Lung microvascular endothelial cell (primary cell): ENCODE data around the gene HYAL1. TPM values are rescaled to one million over a fixed set of nuclear protein-coding genes. Genes with fewer than 3 reads are reported as not detected.
"Not testable (repeated sequence)": the region's sequence is repeated elsewhere in the genome, so short reads cannot be mapped to it uniquely, and the experiment has no call there.

Experiments used
- DNase-seq, 2 donors: peaks; one replicate each; pipeline versions ENCODE4 v3.0.0 to v3.0.0-alpha.2; 2010; ENCODE audit warnings: low read depth in 2 of 2
- total RNA-seq: library from RNA; depleted of rRNA; stranded (reverse); fragments of >200 nt; gene quantifications from 2 replicates; pipeline ENCODE4 v1.2.1, GENCODE V29; 2014

The HYAL1 gene
- total RNA-seq, 1 donor from 2014 or later: 5.8 TPM

DNA sequence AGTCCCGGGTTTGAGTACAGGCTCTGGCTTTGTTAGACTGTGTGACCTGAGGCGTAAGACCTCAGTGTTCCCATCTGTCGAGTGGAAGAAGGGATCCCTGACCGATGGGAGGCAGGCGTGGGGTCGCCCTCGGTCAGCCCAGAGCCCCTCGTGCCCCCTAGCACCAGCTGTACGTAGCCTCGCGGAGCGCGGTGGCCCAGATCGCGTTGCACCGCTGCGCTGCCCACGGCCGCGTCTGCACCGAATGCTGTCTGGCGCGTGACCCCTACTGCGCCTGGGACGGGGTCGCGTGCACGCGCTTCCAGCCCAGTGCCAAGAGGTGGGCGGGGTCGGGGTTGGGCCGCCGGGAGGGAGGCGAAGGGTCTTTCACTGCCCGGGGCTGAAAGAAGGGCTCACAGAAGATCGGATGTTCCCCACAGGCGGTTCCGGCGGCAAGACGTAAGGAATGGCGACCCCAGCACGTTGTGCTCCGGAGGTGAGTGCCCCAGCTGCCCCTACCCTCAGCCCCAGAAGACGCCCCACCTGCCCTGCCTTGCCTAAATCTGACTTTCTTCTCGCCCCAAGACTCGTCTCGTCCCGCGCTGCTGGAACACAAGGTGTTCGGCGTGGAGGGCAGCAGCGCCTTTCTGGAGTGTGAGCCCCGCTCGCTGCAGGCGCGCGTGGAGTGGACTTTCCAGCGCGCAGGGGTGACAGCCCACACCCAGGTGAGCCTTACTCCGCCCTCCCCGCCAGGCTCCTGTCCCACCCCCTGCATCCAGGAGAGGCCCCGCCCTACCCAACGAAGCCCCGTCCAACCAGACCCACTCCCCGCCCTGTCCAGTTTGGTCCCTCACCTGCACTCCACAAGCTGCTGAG lies 28.0 kb downstream of the HYAL1 start:
- peak in 1 of 2 donors; percentile 32 for DNase-seq

DNA sequence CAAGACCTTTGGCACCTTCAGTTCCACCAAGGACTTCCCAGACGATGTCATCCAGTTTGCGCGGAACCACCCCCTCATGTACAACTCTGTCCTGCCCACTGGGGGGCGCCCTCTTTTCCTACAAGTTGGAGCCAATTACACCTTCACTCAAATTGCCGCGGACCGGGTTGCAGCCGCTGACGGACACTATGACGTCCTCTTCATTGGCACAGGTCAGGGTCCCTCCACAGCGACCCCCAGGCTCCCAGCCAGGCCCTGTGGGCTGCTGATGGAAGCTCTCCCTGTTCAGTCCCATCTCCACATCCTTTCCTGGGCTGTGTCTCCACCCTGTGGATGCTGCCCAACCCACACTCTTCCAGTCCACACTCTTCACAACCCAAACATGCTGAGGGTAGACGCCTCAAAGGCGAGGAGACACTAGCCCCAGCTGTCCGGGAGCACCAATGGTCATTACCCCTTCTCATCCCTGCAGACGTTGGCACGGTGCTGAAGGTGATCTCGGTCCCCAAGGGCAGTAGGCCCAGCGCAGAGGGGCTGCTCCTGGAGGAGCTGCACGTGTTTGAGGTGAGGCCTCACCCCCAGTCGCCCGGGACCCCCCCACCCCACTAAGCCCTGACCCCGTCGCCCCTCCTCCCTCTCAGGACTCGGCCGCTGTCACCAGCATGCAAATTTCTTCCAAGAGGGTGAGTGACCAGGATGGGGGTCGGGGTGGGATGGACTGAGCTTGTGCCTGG lies 28.8 kb downstream of the HYAL1 start:
- peak; percentile 77 to 83 for DNase-seq

DNA sequence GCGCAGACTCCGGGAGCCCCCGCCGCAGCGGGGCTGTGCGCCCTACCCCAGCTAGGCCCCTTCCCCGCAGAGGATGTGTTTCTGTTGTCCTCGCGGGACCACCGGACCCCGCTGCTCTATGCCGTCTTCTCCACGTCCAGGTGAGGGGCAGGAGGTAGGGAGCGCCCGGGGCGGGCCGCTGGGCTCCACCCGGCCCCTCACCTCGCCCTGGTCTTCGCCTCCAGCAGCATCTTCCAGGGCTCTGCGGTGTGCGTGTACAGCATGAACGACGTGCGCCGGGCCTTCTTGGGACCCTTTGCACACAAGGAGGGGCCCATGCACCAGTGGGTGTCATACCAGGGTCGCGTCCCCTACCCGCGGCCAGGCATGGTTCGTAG lies 29.7 kb downstream of the HYAL1 start:
- no peak for DNase-seq

DNA sequence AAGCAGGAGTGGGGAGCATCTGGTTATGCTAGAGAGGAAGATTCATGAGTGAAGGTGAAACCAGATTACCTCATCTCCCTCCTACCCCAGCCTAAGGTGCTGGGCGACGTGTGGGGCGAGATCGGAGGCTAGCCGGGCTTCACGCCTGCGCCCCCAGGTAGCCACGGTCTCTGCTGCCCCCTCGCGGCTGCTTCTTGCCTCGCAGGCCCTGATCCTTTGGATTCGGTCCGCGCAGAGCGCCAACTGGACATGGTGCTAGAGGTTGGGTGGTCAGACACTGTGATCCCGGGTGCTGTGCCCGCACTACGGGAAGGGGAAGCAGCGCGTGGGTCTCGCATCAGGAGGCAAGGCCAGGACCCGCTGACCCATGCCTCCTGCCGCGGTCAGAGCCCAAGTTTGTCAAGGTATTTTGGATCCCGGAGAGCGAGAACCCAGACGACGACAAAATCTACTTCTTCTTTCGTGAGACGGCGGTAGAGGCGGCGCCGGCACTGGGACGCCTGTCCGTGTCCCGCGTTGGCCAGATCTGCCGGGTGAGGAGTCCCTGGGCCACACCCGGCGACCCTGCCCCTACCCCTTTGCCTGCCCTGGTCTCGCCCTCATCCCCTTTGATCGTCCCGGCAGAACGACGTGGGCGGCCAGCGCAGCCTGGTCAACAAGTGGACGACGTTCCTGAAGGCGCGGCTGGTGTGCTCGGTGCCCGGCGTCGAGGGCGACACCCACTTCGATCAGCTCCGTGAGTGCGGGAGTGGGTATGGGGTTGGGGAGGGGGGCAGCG lies 30.3 kb downstream of the HYAL1 start:
- peak; percentile 74 to 83 for DNase-seq

DNA sequence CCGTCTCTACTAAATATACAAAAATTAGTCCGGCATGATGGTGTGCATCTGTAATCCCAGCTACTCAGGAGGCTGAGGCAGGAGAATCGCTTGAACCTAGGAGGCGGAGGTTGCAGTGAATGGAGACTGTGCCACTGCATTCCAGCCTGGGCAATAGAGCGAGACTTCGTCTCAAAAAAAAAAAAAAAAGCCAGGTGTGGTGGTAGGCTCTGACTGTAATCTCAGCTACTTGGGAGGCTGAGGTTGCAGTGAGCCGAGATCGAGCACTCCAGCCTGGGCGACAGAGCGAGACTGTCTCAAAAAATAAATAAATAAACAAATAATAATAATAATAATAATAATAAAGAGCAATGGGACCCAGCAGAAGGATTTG lies 30.9 kb downstream of the HYAL1 start:
- DNase-seq: not testable (repeated sequence)

DNA sequence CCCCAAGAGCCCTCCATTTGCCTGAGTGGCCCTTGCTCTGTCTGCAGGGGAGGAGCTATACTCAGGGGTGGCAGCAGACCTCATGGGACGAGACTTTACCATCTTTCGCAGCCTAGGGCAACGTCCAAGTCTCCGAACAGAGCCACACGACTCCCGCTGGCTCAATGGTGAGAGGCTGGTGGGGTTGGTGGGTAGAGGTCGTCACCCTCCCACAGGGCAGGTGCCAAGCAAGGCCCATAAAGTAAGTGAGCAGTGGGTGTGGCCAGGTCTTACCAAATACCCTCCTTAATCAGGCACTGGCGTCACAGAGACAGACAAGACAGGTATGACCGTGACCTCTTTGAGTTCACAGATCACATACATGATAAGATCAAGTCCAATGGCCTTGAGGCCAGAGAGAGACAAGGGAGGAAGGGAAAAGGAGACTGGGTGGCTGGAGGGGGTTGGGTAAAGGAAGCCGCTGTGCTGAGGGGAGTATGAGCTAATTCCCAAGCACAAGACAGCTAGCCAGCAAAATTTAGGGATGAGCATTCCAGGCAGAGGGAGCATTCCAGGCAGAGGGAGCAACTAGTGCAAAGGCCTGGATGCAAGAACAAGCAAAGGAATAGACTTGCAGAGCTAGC lies 31.9 kb downstream of the HYAL1 start:
- no peak for DNase-seq

DNA sequence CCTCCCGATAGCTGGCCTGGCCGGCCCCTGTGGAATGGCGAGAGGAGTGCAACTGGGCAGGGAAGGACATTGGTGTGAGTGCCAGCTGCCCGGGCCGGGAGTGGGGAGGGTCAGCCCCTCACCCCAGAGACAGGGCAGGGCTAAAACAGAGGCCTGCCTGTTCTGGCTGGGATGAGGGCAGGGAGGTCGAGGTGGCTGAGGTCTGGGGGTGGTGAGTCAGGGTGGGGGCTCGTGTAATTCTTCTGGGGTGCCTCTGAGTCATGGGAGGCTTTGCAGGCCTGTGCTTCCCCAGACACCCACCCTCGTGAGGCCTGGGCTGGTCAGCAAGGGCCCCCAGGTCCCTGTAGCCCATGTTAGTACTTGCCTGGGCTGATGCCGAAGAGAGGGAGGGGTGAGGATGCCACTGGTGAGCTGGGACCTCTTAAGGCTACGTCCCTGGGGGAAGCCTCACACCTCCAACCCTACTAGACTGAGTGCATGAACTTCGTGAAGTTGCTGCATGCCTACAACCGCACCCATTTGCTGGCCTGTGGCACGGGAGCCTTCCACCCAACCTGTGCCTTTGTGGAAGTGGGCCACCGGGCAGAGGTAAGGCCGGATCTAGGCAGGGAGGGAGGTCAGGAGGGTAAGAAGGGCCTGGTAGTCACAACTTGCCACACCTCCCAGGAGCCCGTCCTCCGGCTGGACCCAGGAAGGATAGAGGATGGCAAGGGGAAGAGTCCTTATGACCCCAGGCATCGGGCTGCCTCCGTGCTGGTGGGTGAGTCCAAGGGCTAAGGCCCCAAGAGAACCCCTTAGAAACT lies 32.8 kb downstream of the HYAL1 start:
- no peak for DNase-seq

DNA sequence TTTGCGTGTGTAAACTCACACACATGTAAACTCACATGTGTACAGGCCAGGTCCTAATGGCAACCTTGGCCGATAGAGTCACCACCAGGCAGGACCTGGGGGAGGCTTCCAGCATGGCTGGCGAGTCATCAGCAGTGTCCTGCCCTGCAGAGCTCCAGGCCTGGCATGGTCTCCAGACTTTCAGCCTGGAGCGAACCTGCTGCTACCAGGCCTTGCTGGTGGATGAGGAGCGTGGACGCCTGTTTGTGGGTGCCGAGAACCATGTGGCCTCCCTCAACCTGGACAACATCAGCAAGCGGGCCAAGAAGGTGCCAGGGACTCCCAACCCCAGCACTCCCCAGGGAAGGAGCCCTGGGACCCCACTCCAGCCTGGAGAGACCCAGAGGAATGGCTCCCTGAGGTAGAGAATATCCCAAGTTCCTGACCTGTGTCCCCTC lies 33.4 kb downstream of the HYAL1 start:
- no peak for DNase-seq

DNA sequence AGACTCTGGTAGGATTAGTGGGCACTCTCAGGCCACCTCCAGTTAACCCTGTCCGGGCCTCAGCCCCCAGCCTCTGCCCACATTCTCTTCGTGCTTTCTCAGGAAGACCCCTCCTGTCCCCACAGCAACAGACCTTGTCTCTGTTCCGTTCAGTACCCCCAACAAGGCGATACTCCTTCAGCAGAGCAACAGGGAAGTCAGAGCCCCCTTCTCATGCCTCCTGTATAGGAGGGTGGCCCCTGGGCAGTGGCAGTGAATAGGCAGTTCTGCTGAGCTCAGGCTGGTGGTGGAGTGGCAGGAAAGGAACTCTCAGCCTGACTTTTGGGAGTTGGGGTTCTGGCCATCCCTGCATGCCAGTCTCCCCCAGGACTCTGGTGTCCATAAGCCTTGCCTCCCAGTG lies 33.9 kb downstream of the HYAL1 start:
- DNase-seq: no peak

DNA sequence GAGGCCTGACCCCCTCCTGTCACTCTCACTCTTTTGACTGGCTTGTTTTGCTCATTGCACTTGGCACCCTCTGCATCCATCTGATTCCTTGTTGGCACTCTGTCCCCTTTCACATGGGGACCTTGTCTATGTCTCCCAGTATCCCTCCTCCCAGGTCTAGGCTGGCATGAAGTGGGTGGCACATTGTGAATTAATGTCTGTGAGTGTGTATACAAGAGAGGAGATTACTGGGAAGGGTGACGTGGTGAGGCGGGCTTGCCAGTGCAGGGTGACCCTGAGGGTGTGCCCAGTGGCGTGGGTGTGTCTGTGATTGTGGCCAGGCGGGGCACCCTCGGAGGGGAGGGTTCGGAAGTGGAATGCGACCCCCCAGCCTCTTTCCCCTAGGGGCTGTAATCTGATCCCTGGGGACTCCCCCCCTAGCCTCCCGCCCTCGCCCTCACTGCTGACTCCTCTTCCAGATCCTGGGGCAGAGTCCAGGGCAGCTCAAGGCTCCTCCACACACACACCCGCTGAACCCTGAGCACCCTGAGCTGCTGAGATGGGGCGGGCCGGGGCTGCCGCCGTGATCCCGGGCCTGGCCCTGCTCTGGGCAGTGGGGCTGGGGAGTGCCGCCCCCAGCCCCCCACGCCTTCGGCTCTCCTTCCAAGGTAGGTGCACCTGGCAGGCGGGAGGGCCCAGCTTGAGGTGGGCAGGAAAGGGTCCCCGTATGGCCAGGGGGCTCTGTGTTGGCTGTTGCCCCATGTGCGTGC lies 34.5 kb downstream of the HYAL1 start, which contains the start of gene SEMA3B:
Gene SEMA3B (plus strand): TSS at position 445 of the 749 bp plus-strand sequence. CDS start 94 bp downstream, at position 539.
- DNase-seq: no peak

DNA sequence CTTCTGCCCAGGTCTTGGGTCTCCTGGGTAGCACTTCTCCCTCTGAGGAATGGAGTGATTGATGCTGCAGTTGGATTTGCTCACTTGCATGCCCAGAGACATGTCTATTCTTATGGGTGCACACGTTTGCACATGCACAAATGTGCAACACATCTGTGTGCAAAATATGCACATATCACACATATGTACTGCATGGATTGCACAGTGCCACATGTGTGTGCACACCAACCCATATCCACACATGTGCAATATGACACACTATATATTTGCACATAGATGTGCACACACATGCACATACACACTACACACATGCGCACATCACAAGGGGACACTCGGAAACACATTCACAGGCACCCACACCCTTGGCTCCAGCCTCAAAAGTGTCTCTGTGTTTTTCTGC lies 35.1 kb downstream of the HYAL1 start:
- DNase-seq: no peak

DNA sequence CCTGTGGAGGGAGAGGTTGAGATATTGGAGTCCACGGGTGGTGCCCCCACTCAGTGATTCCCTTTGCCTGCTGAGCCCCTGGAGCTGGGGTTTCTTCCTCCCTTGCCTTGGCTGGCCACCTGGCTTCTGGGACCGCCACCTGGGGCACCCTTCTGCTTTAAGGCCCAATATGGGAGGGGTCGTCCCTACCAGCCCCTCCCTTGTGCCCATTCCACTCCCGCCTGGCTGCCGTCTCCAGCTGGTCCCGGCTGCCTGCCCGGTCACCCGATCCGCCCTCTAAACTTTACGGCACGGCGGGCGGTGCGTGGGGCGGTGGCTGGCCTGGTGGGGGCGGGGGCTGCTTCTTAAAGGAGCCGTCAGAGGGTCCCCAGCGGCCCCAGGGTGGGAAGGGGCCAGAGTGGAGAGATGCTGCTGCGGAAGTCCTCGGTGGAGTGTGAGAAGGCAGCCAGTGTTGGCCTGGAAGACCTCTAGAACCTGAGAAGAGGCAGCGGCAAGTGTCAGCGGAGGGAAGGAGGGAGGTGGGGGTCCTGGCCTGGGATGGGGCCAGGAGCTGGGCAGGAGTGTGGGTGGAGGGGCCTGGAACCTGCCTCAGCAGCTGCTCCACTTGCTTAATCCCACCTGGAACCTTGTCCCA lies 36.0 kb downstream of the HYAL1 start:
- DNase-seq: no peak

DNA sequence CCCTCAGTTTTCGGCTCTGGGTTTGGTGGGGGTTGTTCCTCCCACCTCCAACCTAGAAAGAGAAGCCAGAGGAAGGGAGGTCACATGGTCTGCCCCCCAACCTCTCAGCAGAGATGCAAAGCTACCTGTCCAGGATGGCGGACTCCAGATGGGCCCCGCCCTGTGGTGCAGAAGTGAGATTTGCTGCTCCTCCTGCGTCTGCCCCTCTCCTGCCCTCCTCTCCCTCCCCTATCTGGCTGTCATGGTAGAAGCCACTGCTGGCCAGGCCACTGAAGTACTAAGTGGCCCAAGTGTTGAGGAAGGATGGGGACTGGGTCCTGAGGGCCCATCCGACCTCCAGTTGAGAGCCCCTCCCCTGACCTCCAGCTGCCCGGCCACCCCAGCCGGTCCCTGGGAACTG lies 36.5 kb downstream of the HYAL1 start:
- no peak for DNase-seq

DNA sequence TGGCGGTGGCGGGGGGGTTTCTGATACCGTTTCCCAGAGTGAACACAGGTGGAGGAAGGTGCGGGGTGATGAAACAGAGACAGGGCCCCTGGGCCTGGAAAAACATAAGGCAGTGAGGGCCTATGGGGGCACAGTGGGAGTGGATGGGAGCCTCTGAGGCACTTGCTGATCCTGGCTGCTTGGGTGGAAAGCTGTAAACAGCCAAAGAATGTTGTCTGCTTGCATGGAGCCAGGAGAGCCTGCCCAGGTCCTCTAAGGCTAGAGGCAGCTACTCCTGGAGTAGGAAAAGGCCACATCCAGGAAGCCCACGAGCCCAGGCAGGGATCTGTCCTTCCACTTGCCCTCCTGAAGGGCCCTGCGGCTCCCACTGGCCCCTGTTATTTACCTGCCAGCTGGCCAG lies 37.4 kb downstream of the HYAL1 start:
- no peak for DNase-seq

DNA sequence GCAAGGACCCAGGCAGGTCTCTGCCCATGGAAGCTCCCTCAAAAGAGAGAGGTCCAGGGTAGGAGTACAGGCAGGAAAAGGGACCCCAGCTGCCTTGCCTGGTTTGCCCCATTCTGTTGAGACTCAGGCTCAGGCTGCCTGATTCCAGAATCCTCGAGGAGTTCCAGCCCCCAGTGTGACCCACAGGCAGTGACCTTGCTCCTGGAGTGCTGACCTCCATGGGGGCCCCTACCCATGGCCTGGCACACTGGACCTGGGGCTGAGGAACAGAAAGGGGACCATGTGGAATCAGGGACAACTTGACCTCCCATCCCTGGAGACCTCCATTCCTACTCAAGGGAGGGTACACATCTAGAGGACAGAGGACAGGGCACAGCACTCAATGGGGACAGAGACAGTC lies 37.8 kb downstream of the HYAL1 start:
- DNase-seq: no peak

DNA sequence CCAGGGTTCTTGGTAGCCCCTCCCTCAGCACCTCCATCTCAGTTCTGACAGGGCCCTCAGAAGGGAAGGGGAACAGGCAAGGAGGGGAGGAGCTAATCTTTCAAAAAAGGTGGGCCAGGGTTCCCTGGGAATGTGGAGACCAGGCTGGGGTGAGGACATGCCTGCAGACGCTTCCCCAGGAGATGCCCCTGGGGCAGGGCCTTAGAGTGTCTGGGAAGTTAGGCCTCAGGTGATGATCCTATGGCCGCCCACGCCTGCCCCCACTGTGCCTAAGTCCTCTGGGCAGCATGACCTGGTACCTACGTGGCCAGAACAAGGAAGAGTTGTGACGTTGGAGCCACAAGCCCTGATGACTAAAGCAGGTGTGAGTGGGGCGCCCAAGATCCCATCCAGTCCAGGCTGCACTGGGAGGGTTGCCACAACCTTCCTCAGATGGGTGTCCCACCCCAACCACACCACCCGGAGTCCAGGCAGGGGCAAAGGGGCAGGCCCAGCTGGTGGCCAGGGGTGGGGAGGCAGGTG lies 38.3 kb downstream of the HYAL1 start:
- DNase-seq: no peak

DNA sequence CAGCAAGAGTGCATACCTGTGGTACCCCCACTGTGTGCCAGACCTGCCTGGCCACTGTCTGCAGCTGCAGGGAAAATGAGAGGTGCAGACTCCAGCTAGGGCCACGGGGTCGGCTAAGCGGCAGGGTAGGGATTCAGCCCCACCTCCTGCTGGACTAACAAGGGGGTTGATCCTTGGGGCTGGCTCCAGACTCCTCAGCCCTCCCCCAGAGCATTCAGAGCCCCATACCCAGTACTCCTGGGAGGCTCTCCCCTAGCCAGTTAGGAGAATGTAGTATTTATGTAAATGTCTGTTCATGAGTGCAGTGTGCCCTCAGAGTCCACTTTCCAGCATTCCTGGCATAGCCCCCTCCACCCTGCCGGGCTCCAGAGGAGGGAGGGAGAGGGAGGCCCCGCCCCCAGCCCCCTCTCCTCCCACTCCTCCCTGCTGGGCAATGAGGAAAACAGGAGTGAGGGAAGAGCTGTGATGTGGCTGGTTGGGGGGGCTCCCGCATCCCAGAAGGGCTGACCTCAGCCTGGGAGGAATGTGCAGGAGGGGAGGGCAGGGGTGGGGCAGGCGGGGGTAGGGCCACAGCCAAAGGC lies 38.9 kb downstream of the HYAL1 start:
- DNase-seq: peak in 1 of 2 donors; percentile 57

DNA sequence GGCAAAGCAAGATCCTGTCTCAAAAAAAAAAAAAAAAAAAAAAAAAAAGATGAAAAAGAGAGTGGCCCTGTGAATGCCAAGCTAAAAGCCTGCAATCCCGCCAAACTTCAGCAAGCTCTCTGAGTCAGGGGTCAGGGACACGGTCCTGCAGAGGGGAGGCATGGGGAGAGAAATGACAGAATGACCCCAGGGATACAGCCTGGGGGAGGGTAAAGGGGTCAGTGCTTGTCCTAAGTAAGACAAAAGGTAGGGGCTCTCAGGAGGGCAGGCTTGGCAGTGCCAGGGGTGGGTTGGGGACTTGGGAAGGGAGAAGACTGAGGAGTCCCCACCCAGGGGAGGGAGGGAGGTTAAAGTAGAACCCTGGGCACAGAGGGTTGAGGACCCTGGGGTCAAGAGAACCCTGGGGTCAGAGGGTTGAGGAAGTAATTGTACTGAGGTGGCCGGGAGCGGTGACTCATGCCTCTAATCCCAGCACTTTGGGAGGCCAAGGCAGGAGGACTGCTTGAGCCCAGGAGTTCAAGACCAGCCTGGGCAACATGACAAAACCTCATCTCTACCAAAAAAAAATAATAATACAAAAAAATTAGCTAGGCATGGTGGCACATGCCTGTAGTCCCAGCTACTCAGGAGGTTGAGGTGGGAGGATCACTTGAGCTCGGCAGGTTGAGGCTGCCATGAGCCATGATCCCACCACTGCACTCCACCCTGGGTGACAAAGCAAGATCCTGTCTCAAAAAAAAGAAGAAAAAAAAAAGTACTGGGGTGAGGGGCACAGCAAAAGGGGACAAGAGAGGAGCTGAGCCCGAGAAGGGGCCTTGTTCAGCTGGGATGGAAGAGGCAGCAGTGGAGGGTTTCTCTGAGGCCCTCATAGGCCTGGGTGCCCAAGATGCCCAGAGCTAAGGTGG lies 39.6 kb downstream of the HYAL1 start:
- DNase-seq: no peak
